Stimulated activated CD8-positive, alpha-beta memory T cell treated with anti-CD3 and anti-CD28 coated beads, Interleukin-15, amount 100 ng/mL, for 24 hours (primary cell): Measurements from ENCODE around the gene C15orf39.

Experiments
- DNase-seq: peaks from one replicate; pipeline ENCODE4 v3.0.0-alpha.2; 2020; ENCODE audit warnings: low read depth

Gene C15orf39

DNA sequence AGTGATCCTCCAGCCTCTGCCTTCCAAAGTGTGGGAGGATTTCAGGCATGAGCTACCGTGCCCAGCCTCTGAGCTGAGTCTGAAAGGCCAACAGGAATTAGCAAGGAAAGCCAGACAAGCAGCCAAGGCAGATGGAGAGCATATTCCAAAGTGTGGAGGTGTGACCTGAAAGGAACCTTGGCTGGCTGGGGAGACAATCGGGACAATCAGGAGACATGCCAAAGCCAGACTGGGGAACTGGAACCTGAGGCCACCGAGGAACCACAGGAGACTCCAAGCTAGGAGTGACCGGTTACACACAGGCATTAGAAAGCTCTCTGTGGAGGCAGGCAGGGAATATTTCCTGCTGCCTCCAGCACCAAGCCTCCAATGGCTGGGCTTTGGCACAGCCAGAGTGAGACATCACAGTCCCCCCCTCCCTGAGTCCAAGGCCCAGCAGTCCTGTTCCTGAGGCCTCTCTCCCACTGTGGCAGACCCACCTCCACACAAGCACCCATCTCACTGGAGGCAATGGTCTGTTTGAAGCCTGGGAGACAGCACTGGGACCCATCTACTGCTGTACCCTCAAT, 4.5 kb upstream of the C15orf39 start:
- no peak for DNase-seq

DNA sequence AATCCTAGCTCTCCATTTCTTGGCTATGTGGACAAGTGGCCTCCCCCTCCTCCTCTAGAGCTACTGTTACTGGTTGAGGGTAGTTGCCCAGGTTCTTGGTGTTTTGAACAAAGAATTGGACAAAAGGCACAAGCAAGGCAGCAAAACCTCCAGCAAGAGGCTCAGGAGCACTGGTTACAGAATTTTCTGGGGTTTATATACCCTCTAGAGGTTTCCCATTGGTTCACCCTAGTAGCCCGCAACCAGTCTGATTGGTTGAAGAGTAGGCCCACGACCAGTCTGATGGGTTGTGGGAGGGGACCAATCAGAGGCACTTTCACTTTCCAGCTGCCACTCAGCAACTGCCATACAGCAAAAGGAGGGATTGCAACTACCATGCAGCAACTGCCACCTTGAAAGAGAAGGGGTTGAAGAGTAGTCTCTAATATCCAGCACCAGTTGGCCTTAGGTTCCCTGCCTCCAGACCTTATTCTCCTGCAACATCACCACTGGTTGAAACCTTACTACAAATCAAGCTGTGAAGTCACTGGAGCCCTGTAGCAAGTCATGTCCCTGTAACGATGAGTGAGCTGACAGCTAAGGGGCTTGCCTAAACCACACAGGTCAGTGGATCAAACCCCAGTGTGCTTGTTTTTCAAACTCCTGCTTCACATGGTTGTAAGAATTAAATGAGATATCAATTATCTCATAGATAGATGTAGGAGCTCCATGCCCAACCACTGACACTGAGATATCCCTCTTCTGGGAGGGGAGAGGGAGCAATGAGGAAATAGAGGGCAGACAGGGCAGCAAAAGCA, 2.9 kb upstream of the C15orf39 start:
- DNase-seq, result no peak

DNA sequence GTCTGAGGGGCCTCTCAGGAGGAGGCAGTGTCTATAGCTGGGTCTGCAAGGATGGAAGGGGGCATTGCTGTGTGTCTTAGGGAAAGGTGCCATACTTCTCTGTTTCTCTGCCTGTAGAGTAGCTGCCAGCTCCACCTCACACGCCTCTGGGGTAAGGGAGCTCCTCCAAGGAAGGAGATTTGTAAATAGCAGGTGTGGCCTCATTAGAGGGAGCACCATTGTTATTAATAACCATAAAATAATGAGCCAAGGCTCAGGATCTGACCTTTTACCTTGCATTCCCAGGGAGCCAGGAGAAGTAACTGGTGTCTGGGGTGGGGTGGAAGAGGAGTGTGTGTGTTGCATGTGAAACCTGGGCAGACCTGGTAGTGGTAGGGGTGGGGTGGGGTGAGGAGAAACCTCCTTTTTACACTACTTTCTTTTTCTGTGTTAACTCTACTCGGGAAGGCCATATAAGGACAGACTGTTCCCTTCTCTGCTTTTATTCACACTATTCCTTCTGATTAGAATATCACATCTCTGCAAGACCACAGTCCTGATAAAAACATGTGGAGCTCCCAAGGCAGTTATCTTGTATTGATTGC, 2.2 kb upstream of the C15orf39 start:
- no peak for DNase-seq

DNA sequence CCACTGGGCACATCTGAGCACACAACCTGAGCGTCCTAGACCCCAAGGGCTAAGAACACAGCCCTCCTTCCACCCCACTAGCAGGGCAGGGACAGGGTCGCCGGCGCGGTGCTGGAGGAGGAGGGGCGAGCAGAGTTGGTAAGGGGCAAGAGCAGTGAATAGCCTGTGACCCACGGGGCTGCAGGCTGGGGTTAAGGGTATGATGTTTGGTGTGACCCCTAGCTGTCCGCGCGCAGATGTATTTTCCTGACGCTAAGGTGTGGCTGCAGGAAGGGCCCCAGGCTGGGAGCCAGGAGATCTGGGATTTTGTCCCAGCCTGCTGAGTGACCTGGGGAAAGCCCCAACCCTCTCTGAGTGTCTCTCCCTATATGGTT, 1.3 kb upstream of the C15orf39 start:
- no peak for DNase-seq

DNA sequence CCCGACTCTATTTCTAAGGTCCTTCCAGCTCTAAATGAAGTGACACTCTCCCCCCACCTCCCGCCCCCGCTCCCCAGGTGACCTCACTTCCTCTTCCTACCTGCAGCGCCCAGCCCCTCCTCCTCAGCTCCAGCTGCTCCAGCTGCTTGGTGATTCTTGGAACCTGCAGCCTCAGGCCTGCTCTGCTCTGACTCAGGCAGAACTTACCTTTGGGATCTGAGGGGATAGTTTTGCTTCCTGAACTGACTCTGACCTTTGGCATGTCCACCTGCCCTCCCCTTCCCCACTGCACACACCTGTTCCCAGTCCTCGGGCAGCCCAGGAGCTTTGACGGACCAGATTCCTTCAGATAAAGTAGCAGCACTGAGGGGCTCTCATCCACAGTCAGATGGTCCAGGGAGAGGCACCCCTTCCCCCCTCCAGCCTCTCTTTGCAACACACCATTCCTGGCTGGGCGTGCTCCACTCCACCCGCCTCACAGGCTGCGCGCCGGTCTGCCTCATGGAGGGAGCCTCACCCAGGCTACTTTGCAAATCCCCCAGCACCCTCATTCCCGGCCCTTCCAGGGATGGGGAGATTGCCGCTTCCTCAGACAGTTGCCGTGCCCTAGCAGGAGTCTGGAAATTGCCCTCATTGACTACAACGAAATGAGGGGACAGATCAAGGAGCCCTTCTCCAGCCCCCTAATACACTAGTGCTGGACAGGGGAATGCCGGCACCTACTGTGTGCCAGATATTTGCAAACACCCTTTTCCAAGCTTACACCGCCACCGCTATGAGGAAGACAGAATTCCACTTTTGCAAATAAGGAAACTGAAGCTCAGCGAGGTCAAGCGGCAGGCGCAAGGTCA, 692 bp upstream of the C15orf39 start:
- DNase-seq, result no peak

DNA sequence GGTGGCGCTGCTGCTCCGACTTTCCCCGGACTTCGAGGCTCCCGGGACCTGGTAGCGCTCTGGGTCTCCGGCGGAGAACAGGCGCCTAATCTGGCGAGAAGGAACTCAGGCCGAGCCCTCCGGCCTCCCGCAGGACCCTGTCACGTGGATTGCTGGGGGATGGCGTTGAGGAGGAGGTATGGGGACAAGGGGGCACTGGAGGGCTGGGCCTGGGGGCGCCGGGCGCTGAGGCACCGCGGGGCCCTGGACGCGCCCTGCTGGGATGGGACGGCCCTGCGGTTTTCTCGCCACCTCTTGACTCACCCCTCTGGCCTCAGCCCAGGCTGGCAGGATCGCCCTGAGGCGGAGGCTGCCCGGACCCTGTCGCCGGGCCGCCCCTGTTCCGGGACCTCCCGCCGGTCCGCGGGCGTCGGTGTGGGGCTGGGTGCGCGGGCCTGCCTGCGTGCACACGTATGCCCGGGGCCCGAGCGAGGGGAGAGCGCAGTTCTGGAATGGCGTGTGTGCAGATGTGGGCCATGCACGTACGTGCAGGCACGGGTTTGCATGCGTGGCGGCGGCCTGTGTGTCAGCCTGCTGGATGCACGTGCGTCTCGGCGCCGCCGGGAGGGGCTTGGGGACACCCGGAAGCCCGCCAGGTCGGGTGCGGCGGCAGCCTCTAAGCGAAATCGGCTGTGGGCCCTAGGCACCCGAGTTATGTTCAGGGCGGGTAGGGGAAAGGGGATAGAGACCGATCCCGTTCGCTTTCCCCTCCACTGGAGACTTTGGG, 752 bp downstream of the C15orf39 start:
- peak; percentile 61 for DNase-seq

DNA sequence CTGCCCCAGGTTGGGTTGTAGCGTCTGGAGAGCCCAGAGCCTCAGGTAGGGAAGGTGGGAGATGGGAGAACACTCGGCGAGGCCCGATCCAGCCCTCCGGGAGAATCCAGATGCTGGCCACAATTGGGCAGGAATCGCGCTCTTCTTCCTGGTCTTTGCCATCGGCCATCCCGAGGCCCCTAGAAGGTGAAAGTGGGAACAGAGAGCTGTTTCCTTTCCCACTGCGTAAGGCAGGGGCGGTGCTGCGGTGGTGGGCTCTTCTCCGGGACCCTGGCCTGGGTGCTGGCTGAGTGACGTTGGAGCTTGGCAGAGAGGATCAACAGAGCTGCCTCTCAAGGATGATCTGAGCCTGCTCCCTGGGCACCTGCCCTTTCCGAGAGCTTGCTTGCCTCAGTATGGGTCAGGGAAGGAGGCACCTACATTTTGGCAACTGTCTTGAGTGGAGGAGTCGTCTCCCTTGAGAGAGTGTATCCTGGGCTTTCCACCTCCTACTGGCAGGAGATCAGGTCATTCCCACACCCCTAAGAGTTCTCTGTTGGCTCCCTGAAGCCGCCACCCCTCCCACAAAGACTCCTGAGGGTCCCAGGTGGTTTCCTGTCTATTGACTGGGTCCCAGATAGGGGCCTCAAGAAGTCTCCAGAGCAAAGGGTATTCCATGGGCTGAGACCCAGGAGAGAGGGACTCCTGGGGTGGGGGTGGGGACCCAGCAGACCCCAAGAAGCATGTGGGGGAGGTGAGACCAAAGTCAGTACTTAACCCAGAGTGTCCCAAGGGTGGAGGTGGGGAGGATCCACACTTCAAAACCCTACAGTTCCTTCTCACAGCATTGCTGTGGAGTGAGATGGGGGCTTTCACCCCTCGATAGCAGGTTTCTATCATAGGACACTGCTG, 1.6 kb downstream of the C15orf39 start:
- DNase-seq, result no peak

DNA sequence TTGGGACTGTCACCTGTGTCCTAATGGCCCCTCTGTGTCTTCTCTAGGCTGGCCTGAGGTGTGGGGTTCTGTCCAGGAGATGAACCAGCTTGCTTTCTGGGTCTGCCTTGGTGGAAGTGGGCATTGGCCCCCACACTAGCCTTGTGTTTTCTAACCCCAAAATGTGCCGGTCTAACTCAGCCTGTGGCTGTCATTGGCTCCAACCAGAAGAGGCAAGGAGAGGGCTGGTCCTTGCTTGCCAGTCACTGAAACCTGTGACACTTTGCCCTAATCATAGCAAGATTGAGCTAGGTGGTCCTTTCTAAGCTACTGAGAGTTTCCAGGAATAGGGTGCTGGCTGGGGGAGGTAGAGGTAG, 2.2 kb downstream of the C15orf39 start:
- DNase-seq, result no peak

DNA sequence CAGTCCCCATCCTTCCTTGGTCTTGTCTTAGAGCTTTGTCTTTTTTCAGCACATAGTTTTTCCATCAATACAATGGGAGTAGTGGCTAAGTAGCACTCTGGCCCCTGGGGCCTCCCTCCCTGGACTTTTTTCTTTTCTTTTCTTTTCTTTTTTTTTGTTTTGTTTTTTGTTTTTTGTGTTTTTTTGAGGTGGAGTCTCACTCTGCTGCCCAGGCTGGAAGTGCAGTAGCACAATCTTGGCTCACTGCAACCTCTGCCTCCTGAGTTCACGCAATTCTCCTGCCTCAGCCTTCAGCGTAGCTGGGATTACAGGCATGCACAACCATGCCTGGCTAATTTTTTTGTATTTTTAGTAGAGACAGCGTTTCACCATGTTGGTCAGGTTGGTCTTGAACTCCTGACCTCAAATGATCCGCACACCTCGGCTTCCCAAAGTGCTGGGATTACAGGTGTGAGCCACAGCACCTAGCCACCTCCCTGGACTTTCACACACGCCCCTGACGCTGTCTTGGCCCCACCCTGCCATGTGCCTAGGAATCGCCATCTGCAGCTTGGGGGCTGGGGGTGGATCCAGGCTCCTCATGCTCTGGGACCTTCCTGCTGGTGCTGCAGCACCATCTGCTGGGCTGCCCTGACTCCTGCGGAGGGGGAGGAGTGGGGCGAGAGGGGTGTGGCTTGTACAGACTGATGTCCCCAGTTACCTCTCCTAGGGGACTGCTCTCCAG, 2.8 kb downstream of the C15orf39 start:
- DNase-seq, result peak; percentile 51

DNA sequence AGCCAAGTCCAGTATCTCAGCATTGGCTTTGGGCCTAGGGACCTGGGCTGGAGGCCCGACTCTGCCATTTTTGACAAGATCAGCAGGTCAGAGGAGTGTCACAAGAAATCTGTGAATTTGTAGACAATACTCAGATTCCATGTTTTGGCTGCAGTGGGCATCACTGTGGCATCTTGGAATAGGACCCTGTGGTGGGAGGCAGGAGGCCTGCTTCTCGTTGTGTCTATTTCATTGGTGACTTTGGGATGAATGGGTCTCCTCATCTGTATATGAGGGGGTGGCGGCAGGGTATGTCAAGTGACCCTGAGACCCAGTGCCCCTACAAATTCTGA, 3.3 kb downstream of the C15orf39 start:
- DNase-seq, result no peak

DNA sequence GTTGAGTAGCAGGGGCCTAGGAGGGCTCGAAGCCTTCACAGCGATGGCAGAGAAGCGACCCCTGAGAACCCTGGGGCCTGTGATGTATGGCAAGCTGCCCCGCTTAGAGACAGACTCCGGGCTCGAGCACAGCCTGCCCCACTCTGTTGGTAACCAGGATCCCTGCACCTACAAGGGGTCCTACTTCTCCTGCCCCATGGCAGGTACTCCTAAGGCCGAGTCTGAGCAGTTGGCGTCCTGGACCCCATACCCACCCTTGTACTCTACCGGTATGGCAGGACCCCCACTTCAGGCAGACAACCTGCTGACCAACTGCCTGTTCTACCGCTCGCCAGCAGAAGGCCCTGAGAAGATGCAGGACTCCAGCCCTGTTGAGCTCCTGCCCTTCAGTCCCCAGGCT, 4.3 kb downstream of the C15orf39 start:
- no peak for DNase-seq

DNA sequence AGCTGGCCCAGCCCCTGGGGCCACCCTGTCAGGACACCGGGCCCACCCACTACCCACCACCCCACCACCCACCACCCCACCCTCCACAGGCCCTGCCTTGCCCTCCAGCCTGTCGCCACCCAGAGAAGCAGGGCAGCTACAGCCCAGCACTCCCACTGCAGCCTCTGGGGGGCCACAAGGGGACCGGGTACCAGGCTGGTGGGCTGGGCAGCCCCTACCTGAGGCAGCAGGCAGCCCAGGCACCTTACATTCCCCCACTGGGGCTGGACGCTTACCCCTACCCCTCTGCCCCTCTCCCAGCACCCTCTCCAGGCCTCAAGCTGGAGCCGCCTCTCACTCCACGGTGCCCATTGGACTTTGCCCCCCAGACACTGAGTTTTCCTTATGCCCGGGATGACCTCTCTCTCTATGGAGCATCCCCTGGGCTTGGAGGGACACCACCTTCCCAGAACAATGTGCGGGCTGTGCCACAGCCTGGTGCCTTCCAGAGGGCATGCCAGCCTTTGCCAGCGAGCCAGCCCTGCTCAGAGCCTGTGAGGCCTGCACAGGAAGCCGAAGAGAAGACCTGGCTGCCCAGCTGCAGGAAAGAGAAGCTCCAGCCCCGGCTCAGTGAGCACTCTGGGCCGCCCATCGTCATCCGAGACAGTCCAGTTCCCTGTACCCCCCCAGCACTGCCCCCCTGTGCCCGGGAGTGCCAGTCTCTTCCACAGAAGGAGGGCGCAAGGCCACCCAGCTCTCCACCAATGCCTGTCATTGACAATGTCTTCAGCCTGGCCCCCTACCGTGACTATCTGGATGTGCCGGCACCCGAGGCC, 5.3 kb downstream of the C15orf39 start:
- no peak for DNase-seq

DNA sequence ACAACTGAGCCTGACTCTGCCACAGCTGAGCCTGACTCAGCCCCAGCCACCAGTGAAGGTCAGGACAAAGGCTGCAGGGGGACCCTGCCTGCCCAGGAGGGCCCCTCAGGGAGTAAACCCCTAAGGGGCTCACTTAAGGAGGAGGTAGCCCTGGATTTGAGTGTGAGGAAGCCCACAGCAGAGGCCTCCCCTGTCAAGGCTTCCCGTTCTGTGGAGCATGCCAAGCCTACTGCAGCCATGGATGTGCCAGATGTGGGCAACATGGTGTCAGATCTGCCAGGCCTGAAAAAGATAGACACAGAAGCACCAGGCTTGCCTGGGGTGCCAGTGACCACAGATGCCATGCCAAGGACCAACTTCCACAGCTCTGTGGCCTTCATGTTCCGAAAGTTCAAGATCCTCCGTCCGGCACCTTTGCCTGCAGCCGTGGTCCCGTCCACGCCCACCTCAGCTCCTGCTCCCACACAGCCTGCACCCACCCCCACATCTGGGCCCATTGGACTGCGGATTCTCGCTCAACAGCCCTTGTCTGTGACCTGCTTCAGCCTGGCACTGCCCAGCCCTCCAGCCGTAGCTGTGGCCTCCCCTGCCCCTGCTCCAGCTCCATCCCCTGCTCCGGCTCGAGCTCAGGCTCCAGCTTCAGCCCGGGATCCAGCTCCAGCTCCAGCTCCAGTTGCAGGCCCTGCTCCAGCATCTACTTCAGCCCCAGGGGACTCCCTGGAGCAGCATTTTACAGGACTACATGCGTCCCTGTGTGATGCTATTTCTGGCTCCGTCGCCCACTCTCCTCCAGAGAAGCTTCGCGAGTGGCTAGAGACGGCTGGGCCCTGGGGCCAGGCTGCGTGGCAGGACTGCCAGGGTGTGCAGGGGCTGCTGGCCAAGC, 6.2 kb downstream of the C15orf39 start:
- no peak for DNase-seq

DNA sequence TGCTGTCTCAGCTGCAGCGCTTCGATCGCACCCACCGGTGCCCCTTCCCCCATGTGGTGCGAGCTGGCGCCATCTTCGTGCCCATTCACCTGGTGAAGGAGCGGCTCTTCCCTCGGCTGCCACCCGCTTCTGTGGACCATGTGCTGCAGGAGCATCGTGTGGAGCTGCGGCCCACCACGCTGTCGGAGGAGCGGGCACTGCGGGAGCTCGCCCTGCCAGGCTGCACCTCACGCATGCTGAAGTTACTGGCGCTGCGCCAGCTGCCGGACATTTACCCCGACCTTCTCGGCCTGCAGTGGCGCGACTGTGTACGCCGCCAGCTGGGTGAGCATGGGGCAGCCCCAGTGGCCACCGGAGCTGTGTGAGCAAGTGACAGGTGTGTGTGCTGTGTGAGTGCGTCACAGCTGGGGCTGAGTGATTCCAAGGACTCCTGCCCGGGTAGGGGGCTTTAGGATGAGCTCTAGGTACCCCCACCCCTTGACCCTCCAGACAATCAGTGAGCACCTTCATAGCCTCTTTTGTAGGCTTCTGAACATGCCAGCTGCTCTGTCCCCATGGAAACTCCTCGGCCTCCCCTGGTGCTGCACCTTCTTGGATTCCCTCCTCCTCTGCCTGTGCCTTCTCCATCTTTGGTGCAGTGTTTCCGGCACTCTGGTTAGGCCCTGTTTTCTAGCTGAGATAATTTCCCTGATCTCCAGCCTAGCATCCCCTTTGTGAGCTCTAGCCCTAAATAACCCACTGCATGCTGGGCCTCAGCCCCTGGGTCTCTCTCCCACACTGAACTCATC, 7.0 kb downstream of the C15orf39 start:
- no peak for DNase-seq

DNA sequence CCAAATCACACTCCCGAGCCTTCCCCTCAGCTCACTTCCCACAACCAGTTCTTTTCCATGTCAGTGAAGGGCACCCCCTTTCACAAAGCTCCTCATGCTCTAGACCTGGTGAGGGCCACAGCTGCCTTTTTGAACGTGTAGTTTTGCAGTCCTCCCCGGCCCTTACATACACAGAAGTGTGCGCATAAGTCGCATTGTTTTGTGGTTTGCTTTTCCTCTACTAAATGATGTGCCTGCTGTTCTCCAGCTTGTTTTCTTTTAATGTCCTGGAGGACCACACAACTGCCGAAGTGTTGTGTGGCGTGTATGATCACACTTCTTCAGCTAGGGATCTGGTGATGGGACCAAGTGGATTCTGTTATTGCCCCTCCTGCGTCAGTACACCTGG, 7.6 kb downstream of the C15orf39 start:
- DNase-seq, result no peak

DNA sequence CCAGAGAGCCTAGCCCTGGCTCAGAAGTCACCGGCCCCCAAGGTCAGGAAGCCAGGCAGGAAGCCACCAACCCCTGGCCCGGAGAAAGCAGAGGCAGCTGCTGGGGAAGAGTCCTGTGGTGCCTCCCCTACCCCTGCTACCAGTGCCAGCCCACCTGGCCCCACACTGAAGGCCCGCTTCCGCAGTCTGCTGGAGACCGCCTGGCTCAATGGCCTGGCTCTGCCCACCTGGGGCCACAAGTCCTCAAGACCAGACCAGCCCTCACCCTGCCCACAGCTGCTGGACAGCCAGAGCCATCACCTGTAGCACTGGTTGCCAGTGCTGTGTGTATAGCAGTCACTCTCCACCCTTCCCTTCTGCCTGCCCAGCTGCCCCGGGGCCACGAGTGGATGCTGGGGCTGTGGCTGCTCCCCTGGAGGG, 9.1 kb downstream of the C15orf39 start:
- DNase-seq, result no peak

DNA sequence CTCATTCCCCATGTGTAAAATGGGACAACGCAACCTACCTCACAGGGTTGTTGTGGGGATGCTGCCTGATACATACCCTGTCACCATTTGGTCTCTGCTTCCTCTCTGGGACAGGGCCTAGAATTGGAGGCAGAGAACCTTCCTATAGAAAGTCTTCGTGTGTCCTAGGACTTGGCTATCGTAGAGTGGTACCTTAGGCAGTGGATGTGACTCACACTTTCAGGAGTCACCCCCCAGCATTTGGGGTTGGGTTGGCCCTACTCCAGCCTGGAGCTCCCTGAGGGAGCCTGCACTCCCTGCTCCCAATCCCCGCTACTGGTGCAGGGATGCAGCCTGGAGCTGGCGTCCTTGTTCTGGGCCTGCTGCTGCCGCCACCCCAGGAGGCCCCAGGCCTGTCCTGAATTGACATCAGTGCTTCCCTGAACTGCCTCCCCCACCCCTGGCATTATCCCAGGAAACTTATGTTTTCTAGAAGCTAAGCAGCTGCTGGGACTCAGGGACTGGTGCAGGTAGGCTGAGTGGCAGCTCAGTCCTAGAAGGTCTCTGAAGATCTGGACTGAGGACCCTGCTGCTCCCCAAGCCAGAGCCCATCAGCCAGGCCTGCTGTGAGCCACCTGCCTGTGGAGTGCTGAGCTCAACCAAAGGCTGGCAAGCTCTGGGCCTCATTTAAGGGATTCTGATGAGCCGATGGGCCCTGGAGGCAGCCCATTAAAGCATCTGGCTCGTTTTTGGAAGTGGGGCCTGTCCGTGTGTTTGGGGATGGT, 9.9 kb downstream of the C15orf39 start:
- DNase-seq, result no peak
